Activated naive CD4-positive, alpha-beta T cell treated with anti-CD3 and anti-CD28 coated beads for 36 hours (primary cell): ENCODE results near the gene ABCB8. TPM values are rescaled to one million over a fixed set of nuclear protein-coding genes. Genes with fewer than 3 reads are reported as not detected.
A peak's percentile ranks its signal among the peaks of the same experiment; 100 is the strongest.

Source experiments
- CTCF ChIA-PET: fragments of 350-600 bp; sonication (Branson Sonifier 250); formaldehyde crosslinking; loops from one replicate; lab custom pipeline; 2021; ENCODE audit warnings: antibody characterized with exemption; lab: Charles Lee
- DNase-seq: peaks from one replicate; pipeline ENCODE4 v3.0.0-alpha.2; 2020
- H3K27ac Mint-ChIP-seq: one replicate; pipeline ENCODE4 v1.8.0; 2021; ENCODE audit warnings: mild to moderate bottlenecking, mixed read lengths
- H3K27me3 Mint-ChIP-seq: one replicate; pipeline ENCODE4 v1.8.0; 2021; ENCODE audit warnings: low read depth, mixed read lengths
- H3K36me3 Mint-ChIP-seq: one replicate; pipeline ENCODE4 v1.8.0; 2021; ENCODE audit warnings: low read depth, mixed read lengths
- H3K4me1 Mint-ChIP-seq: one replicate; pipeline ENCODE4 v1.8.0; 2021; ENCODE audit warnings: low read depth, mixed read lengths
- H3K4me3 Mint-ChIP-seq: one replicate; pipeline ENCODE4 v1.8.0; 2021; ENCODE audit warnings: mild to moderate bottlenecking, moderate library complexity, mixed read lengths
- H3K9me3 Mint-ChIP-seq: one replicate; pipeline ENCODE4 v1.8.0; 2021; ENCODE audit warnings: mixed read lengths
- intact Hi-C: fragments of 100-400 bp; cut with micrococcal nuclease; formaldehyde crosslinking; loops from one replicate; pipeline ENCODE4 v1.15.1; 2023
- total RNA-seq, 2 experiments: library from RNA; stranded (reverse); gene quantifications; one replicate each; pipeline ENCODE4 v1.2.3, GENCODE V29; 2021

Gene ABCB8
- total RNA-seq, 2 experiments from 2014 or later, result 41.3 to 47.8 TPM

DNA sequence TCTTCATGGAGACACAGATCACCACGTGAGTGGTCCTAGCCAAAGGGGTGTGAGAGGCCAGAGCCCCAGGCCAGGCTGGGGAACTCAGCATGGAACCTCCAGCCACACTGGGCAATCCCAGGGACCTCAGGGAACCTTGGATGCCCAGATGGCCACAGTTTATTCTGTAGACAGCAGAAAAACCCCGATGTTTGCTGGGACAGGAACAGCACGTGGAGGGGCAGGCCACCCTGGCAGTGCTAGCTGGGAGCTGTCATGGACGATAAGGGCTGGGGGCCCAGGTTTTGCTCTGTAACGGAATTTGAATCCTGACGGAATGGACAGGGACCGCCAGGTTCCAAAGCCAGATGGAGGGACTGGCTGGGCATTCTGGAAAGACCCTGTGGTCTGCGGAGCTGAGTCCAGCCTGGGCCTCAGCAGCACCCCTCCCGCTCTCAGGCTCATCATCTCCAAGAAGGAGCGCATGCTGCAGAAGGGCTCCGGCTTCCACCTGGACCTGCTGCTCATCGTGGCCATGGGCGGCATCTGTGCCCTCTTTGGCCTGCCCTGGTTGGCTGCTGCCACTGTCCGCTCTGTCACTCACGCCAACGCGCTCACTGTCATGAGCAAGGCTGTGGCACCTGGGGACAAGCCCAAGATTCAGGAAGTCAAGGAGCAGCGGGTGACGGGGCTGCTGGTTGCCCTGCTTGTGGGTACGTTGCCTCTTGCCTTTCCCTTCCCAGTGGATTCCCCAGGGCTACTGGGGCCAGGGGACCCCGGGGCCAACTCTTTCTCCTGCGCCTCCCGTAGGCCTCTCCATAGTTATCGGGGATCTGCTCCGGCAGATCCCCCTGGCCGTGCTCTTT lies 46.8 kb downstream of the ABCB8 start:
- no peak for DNase-seq
- H3K36me3 Mint-ChIP-seq, result peaks cover 11% of the 10 kb centered on the region
- CTCF ChIA-PET, result no interaction called here
- no peaks in the 10 kb centered on the region for H3K9me3 Mint-ChIP-seq
- peaks cover 18% of the 10 kb centered on the region for H3K4me1 Mint-ChIP-seq
- intact Hi-C loops, result no loop called here
- H3K27me3 Mint-ChIP-seq, result no peaks in the 10 kb centered on the region
- no peak overlapping the region for H3K4me3 Mint-ChIP-seq
- H3K27ac Mint-ChIP-seq, result no peak overlapping the region

DNA sequence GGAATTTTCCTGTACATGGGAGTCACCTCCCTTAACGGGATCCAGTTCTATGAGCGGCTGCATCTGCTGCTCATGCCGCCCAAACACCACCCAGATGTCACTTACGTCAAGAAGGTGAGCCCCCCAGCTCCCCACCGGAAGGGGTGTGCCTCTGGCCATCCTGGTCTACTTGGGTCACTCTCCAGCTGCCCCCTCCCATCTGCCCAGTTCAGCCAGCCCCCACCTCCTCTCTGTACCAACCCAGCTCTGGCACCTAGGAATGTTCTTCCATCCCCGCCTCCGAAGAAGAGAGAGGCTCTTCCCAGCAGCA lies 47.4 kb downstream of the ABCB8 start:
- peaks cover 10% of the 10 kb centered on the region for H3K36me3 Mint-ChIP-seq
- no peak for DNase-seq
- H3K4me3 Mint-ChIP-seq, result no peak overlapping the region
- CTCF ChIA-PET, result interaction anchor here (1.0 kb wide), 1 partner anchor 34 kb away, joined by 3 read pairs; no protein-coding TSS in a partner anchor
- H3K27me3 Mint-ChIP-seq, result no peaks in the 10 kb centered on the region
- peaks cover 18% of the 10 kb centered on the region for H3K4me1 Mint-ChIP-seq
- intact Hi-C loops, result no loop called here
- H3K9me3 Mint-ChIP-seq, result no peaks in the 10 kb centered on the region
- no peak overlapping the region for H3K27ac Mint-ChIP-seq

DNA sequence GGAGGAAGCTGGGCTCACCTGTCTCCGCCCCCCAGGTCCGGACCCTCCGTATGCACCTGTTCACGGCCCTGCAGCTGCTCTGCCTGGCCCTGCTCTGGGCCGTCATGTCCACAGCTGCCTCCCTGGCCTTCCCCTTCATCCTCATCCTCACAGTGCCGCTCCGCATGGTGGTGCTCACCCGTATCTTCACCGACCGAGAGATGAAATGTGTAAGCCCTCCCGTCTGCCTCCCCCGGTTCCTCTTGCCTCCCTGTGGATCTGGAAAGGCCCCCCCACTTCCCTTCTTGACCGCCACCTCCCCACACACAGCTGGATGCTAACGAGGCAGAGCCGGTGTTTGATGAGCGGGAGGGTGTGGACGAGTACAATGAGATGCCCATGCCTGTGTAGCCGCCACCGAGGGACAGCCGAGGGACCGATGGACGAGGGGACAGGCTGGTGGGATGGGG lies 47.8 kb downstream of the ABCB8 start:
- Mint-ChIP-seq H3K9me3 (no peaks in the 10 kb centered on the region), H3K4me3 (no peak overlapping the region), H3K27ac (no peak overlapping the region), H3K27me3 (no peaks in the 10 kb centered on the region), H3K36me3 (peaks cover 9% of the 10 kb centered on the region), H3K4me1 (peaks cover 18% of the 10 kb centered on the region)
- no peak for DNase-seq
- CTCF ChIA-PET, result interaction anchor here (1.0 kb wide), 1 partner anchor 34 kb away, joined by 3 read pairs; no protein-coding TSS in a partner anchor
- intact Hi-C loops, result no loop called here

DNA sequence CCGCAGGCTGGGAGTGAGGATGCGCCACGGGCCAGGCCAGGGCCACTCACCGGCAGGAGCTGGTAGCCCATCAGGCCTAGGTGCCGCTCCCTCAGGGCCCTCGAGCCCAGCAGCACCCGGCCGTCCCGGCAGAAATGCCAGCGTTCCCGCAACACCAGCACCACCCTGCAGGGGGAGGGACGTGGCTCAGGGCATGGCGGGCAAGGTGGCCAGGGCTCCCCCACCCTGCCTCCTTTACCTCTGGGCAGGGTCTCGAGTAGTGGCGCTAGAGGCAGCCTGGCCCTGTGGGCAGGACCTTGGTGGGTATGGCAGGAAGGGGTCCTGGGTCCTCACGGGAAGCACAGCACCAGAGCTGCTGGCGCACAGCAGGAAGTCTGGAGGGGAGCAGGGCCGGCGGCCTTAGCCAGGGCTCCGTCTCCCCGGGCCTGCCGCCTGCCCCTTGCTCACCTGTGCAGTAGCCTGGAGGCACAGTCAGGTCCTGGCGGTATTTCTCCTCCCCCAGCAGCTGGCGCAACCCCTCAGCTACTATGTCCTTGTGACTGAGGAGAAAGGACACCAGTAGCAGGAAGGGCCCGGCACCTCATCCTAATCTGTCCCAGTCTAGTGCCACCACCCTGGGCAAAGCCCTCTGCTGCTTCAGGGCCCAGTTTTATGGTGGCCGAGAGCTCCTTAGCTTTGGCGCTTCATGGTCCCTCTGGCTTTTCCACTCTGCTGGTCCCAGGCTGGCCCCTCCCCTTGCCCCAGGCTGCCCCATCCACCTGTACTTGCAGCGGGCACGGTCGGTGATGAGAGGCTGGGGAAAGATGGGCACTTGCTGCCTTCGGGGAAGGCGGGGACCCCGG lies 48.8 kb downstream of the ABCB8 start:
- Mint-ChIP-seq H3K36me3 (peaks cover 10% of the 10 kb centered on the region), H3K27me3 (no peaks in the 10 kb centered on the region), H3K4me1 (peaks cover 23% of the 10 kb centered on the region), H3K4me3 (no peak overlapping the region), H3K27ac (no peak overlapping the region), H3K9me3 (no peaks in the 10 kb centered on the region)
- CTCF ChIA-PET, result interaction anchor here (0.8 kb wide), 1 partner anchor 37 kb away, joined by 3 read pairs; no protein-coding TSS in a partner anchor
- intact Hi-C loops, result no loop called here
- DNase-seq, result no peak

- peak overlapping the region; percentile 35 for H3K27ac Mint-ChIP-seq
- no peaks in the 10 kb centered on the region for H3K27me3 Mint-ChIP-seq
- intact Hi-C loops, result no loop called here
- H3K9me3 Mint-ChIP-seq, result no peaks in the 10 kb centered on the region
- CTCF ChIA-PET, result interaction anchor here (0.7 to 0.9 kb wide), 2 partner anchors 13 to 91 kb away, joined by 3 read pairs; no protein-coding TSS in a partner anchor
- H3K36me3 Mint-ChIP-seq, result peaks cover 10% of the 10 kb centered on the region
- peaks cover 28% of the 10 kb centered on the region for H3K4me1 Mint-ChIP-seq
- H3K4me3 Mint-ChIP-seq, result peak overlapping the region; percentile 47
- no peak for DNase-seq
Observed at GRCh38 chr7:151077705-151078232, 49.5 kb downstream of the ABCB8 start.

- CTCF ChIA-PET, result interaction anchor here (0.7 to 0.9 kb wide), 2 partner anchors 12 to 91 kb away, joined by 3 read pairs; no protein-coding TSS in a partner anchor
- Mint-ChIP-seq H3K4me1 (peaks cover 30% of the 10 kb centered on the region), H3K27me3 (no peaks in the 10 kb centered on the region), H3K9me3 (no peaks in the 10 kb centered on the region), H3K36me3 (peaks cover 10% of the 10 kb centered on the region), H3K27ac (peak overlapping the region; percentile 35), H3K4me3 (peak overlapping the region; percentile 84)
- no peak for DNase-seq
- intact Hi-C loops, result no loop called here
Observed at GRCh38 chr7:151078233-151079040, 50.2 kb downstream of the ABCB8 start.

GRCh38 chr7:151079199-151079910 lies 51.1 kb downstream of the ABCB8 start:
- peak overlapping the region; percentile 84 for H3K4me3 Mint-ChIP-seq
- peaks cover 30% of the 10 kb centered on the region for H3K4me1 Mint-ChIP-seq
- DNase-seq, result no peak
- peaks cover 9% of the 10 kb centered on the region for H3K36me3 Mint-ChIP-seq
- H3K9me3 Mint-ChIP-seq, result no peaks in the 10 kb centered on the region
- H3K27ac Mint-ChIP-seq, result peak overlapping the region; percentile 36
- intact Hi-C loops, result no loop called here
- CTCF ChIA-PET, result no interaction called here
- no peaks in the 10 kb centered on the region for H3K27me3 Mint-ChIP-seq

GRCh38 chr7:151080067-151080521 lies 51.8 kb downstream of the ABCB8 start:
- Mint-ChIP-seq H3K9me3 (no peaks in the 10 kb centered on the region), H3K4me1 (peaks cover 32% of the 10 kb centered on the region), H3K27ac (peak overlapping the region; percentile 68), H3K4me3 (peak overlapping the region; percentile 84), H3K27me3 (peaks cover 4% of the 10 kb centered on the region), H3K36me3 (peaks cover 7% of the 10 kb centered on the region)
- no peak for DNase-seq
- intact Hi-C loops, result loop anchor here (1.0 to 10.0 kb wide), 7 partner anchors 22 to 1205 kb away; partner anchors contain the start of genes ABCB8, ACTR3C, ATP6V0E2 and LRRC61
- CTCF ChIA-PET, result interaction anchor here (1.2 kb wide), 1 partner anchor 32 kb away, joined by 6 read pairs; no protein-coding TSS in a partner anchor

GRCh38 chr7:151080522-151081169 lies 52.4 kb downstream of the ABCB8 start, which contains the start of gene FASTK:
Gene FASTK, minus strand, starts transcription at chr7:151080809. Its CDS starts 43 bp downstream, at chr7:151080766.
- Mint-ChIP-seq H3K27ac (peak within 1 kb of the TSS; percentile 73), H3K36me3 (peaks cover 7% of the 10 kb centered on the region), H3K4me1 (peaks cover 36% of the 10 kb centered on the region), H3K4me3 (peak within 1 kb of the TSS; percentile 86), H3K9me3 (no peaks in the 10 kb centered on the region), H3K27me3 (peaks cover 7% of the 10 kb centered on the region)
- CTCF ChIA-PET, result interaction anchor here (0.6 to 1.2 kb wide), 3 partner anchors 32 to 568 kb away, joined by 3 to 6 read pairs (median 4); no protein-coding TSS in a partner anchor
- intact Hi-C loops, result loop anchor here (1.0 to 10.0 kb wide), 7 partner anchors 22 to 1206 kb away; partner anchors contain the start of genes ABCB8, ACTR3C, ATP6V0E2 and LRRC61
- DNase-seq, result peak; percentile 93
